ENCODE measurements around the gene HOMER2.

DNA sequence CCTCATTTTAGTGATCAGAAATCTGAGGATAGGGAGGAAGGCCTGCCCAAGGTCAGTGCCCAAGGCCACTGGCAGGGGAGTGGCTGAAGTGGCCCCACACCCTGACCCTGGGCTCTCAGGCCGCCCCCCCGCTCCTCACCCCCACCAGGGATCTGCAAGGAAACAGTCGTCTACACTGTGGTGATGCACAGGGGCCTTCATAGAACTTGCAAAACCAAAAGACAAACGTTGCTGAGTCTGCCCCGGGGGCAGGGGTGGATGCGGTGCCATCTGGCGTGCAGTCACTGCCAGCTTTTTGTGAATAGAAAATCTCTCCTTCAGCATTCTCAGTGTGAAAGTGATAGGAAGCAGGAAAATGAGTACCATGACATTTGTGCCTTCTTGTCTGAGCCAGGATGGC is 101.8 kb downstream of the HOMER2 start:
- TF ChIP-seq, protein P1, sequence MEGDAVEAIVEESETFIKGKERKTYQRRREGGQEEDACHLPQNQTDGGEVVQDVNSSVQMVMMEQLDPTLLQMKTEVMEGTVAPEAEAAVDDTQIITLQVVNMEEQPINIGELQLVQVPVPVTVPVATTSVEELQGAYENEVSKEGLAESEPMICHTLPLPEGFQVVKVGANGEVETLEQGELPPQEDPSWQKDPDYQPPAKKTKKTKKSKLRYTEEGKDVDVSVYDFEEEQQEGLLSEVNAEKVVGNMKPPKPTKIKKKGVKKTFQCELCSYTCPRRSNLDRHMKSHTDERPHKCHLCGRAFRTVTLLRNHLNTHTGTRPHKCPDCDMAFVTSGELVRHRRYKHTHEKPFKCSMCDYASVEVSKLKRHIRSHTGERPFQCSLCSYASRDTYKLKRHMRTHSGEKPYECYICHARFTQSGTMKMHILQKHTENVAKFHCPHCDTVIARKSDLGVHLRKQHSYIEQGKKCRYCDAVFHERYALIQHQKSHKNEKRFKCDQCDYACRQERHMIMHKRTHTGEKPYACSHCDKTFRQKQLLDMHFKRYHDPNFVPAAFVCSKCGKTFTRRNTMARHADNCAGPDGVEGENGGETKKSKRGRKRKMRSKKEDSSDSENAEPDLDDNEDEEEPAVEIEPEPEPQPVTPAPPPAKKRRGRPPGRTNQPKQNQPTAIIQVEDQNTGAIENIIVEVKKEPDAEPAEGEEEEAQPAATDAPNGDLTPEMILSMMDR (IDR thresholded peaks at IDR 0.05), result no peak
- TF ChIP-seq POLR2AphosphoS5 (IDR thresholded peaks at IDR 0.05; ENCODE audit: insufficient read depth in 1 of 2, low read depth in 1 of 2), result no peak

Data from vagina (tissue), 2 donors.